Activated CD4-positive, alpha-beta T cell treated with anti-CD3 and anti-CD28 coated beads, Interleukin-2, amount 50 U/mL, for 1 hour (primary cell): ENCODE measurements around the gene RHBDL2.
"Not testable (repeated sequence)": the region's sequence is repeated elsewhere in the genome, so short reads cannot be mapped to it uniquely, and the experiment has no call there.

Experiments
- DNase-seq: peaks from one replicate; pipeline ENCODE4 v3.0.0-alpha.2; 2020

RHBDL2 gene, protein sequence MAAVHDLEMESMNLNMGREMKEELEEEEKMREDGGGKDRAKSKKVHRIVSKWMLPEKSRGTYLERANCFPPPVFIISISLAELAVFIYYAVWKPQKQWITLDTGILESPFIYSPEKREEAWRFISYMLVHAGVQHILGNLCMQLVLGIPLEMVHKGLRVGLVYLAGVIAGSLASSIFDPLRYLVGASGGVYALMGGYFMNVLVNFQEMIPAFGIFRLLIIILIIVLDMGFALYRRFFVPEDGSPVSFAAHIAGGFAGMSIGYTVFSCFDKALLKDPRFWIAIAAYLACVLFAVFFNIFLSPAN

GRCh38 chr1:38941527-38942019, at the start of gene RHBDL2:
RHBDL2 (minus strand) TSS chr1:38941830; CDS start chr1:38919212, 22,618 bp downstream.
- no peak for DNase-seq

DNA sequence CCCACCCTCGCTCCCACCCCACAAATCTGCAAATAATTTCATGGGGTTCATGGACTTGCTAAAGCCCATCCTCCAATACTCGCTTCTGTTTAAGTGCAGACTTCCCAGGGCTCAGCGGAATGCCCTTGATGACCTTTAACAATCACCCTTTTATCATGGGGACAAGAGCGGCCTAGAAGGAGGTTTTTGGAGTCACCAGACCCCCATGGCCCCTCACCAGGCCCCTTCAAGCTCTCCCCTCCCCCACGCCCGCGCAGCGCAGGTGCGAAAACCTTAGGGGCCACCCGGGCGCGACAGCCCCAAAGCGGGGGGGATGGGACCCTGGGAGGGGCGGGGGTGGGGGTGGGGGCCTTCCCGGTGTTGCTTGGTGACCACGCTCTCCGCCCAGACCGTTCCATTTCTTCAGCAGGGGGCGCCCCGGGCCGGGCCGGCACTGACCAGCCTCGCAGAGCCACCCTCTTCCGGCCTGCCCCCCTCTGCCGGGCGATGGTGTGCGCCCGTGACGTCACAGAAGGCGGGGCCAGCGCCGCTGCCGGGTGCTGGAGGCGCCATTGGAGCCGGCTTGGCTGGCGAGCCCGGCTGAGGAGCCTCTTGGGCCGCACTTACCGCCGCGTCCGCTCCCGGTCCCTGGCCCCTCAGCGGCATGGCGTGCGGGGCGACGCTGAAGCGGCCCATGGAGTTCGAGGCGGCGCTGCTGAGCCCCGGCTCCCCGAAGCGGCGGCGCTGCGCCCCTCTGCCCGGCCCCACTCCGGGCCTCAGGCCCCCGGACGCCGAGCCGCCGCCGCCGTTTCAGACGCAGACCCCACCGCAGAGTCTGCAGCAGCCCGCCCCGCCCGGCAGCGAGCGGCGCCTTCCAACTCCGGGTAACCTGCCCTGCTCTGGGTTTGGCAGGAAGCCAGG, 49.4 kb upstream of the RHBDL2 start, which contains the start of gene AKIRIN1:
Gene AKIRIN1 (plus strand): TSS at position 539 of the 900 bp plus-strand sequence. CDS start 105 bp downstream, at position 644.
- peak; percentile 90 for DNase-seq

DNA sequence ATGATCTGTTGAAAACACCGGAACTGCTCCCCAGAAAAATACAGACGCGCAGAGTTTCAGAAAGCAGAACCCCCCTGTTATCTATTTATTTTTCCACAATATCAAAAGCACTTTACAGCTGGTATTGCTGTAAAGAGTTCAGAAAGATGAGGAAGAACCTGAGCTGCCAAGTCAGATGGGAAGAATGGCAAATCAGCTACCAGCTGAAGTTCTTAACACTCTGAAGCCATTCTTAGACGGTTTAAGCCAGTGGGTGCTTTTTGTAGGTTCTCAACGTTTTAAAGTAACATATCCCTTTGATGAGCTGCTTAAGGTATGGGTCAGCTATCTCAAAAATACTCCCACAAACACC, 48.7 kb upstream of the RHBDL2 start:
- no peak for DNase-seq

DNA sequence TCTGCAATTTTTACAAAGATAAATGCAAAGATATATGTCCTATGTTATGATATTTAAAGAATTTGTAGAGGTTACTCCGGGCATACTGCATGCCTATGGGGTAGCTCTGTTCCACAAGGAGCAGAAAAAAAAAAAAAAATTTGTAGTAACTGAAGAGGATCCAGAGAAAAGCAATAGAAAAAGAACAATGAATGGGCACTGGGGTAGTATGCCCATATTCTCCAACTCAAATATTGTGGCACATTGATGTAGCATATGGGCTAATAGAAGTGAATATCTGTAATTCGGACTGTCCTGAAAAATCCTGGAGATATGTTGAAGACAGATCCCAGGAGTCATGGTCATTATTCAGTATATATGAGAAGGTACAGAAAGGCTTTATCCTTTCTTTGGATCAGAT, 48.3 kb upstream of the RHBDL2 start:
- no peak for DNase-seq

DNA sequence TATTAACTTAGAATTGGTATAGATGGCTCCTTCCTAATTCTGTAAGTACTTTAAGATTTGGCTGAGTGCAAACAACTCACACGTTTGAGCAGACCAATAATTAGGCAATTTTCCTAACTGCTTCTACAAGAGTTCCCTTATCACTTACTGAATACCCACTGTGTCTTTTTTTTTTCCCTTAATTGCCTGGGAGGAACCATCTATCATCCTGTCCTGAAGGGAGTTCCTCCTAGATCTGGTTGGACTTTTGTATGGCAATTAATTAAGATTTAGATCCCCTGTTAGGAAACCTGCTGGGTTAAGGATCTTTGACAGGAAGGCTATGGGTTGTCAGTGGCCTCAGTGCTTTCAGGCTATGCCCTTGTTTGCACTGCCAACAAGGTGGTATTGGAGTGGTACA, 37.8 kb upstream of the RHBDL2 start:
- DNase-seq = not testable (repeated sequence)

- DNase-seq = peak; percentile 16
Measured at GRCh38 chr1:38978245-38978542, 36.6 kb upstream of the RHBDL2 start.

- DNase-seq = peak; percentile 59
Measured at GRCh38 chr1:38977399-38978244, 36.0 kb upstream of the RHBDL2 start.

DNA sequence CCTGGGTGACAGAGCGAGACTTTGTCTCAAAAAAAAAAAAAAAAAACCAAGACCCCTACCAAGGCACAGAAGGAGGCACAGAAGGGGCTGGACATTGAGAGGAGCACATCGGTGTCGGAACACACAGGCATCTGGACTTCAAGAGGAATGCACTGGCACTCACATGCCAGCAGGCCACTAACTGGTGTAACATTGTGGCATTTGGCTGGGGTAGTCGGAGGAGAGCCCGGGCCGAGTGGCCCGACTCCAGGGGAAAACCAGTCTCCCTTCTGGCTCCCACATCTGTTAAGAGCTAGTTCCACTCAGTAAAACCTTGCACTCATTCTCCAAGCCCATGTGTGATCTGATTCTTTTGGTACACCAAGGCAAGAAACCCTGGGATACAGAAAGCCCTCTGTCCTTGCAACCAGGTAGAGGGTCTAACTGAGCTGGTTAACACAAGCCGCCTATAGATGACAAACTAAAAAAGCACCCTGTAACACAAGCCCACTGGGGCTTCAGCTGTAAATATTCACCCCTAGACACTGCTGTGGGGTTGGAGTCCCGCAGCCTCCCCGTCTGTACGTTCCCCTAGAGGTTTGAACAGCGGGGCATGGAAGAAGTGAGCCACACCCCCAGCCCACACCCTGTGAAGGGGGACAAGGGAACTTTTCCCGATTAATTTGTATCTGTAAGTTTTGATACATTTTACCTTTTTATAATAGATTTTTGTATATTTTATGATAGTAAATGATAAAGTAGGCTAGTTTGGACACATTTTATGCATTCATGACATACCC, 32.2 kb upstream of the RHBDL2 start:
- no peak for DNase-seq

DNA sequence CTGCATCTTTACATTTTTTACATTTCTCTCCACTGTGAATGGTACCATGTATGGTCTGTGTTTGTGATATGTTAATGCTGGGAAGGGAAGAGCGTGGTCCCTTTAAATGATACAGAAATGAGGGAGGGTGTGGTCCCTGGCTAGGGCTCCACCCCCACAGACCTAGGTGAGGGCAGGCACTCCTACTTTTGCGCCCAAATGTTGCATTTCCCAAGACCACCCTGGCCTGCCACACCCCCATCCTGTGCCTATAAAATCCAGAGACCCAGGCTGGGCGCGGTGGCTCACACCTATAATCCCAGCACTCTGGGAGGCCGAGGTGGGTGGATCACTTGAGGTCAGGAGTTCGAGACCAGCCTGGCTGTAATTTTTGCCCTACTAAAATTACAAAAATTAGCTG, 31.5 kb upstream of the RHBDL2 start:
- DNase-seq = not testable (repeated sequence)

DNA sequence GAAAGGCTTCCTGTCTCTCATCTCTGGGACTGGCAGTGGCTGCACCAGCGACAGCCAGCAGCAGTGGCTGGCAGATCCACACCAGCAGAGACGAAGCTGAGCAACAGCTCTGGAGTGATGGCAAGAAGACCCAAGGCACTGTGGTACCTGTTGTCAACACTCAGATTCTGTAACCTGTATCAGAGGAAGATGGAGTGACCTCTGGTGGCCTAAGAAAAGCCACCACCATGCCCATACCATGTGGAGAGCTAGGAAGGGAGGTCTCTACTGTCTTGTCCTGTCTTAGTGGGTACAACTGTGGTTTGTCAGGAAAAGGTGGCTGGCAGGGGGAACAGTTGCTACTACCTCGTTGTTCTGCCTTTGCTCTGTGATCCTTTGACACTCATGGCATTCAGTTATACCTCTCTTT, 22.5 kb upstream of the RHBDL2 start:
- DNase-seq = no peak

DNA sequence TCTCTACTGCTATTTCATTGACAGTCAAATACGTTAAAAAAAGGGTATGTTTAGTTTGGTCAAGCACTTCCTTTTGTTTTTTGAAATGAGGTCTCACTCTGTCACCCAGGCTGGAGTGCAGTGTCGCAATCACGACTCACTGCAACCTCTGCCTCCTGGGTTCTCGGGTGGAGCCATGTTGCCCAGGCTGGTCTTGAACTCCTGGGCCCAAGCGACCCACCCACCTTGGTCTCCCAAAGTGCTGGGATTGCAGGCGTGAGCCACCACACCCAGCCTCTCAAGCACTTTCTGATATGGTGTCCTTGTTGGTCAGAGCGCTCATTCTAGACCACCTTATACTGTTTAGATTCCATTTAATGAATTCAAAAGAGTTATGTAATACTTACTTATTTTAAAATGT, 20.9 kb upstream of the RHBDL2 start:
- no peak for DNase-seq

- no peak for DNase-seq
Measured at GRCh38 chr1:38962113-38962512, 20.5 kb upstream of the RHBDL2 start.

DNA sequence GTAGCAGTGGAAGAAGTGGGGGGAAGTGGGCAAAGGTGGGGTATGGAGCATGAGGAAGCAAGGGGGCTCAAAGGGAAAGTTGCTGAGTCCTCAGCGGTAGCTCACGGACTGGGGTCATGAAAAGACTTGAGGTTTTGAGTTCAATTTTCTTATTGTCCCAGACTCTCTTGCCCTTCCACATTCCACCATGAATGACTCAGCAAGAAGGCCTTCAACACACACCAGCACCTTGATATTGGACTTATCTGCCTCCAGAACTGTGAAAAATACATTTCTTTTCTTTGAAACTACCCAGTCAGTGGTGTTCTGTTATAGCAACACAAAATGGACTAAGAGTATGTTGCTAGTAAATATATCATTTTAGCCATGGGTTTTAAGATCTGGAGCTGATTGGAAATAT, 17.3 kb upstream of the RHBDL2 start:
- DNase-seq = no peak

DNA sequence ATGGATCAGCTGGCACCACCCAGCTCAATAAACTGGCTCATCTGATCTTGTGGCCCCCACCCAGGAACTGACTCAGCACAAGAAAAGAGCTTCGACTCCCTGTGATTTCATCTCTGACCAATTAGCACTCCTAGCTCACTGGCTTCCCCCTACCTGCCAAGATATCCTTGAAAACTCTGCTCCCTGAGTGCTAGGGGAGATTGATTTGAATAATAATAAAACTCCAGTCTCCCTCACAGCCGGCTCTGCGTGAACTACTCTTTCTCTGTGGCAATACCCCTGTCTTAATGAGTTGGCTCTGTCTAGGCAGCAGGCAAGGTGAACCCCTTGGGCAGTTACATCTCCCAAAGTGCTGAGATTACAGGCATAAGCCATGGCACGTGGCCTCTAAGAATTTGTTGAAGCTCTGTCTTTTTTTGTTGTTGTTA, 11.8 kb upstream of the RHBDL2 start:
- DNase-seq = no peak

DNA sequence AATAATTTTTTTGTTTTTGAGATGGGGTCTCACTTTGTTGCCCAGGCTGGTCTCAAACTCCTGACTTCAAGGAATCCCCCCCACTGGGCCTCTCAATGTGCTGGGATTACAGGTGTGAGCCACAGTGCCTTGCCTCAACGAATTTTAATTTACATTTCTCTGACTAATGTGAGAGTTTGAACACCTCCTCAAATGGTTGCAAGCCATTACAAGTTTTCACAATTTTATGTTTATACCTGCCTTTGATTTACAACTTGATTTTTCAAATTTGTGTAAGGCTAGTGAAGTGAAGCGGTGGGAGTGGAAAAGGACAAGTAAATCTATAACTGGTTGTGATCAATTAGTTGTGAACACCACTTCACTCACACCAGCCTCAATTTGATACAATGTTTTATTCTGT, 8.9 kb upstream of the RHBDL2 start:
- DNase-seq = no peak

GRCh38 chr1:38944547-38944946, 2.9 kb upstream of the RHBDL2 start:
- no peak for DNase-seq

DNA sequence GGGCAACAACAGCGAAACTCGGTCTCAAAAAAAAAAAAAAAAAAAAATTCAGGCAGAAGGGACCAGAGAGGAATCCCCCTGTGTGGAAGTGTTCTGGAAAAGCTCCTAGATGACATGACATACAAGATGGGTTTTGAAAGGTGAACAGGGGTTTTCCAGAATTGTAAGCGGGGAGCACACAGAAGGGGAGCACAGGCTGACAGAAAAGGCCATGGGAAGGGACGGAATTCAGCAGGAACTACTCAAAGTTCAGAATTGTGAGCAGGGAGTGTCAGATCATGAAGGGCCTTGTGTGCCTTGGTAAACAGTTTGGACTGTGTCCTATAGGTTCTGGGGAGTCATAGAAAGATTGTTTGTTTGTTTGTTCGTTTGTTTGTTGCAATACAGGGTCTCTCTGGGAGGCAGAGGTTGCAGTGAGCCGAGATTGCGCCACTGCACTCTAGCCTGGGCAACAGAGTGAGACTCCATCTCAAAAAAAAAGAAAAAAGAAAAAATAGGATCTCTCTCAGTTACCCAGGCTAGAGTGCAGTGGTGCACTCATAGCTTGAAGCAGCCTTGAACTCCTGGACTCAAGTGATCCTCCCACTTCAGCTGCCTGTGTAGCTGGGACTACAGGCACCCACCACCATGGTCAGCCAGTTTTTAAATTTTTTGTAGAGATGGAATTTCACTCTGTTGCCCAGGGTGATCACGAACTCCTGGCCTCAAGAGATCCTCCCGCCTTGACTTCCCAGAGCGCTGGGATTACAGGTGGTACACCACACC, 1.2 kb upstream of the RHBDL2 start:
- no peak for DNase-seq

DNA sequence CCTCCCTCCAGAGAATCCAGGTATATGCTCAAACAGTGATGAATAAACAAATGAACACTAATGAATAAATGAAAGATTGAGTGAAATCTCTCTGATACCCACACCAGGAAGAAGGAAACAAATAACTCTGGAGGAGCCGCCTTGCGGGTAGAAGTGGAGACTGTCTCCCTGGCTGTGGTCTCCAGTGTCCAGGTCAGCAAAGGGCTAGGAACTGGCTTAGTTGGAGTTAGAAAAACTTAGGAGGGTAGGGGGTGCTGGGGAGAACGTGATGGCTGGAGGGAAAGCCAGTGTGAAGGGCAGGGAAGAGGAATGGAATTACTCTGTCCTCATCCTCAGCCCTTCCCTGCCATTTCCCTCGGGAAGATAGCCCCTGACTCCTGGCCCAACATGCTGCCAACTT, 537 bp downstream of the RHBDL2 start:
- no peak for DNase-seq

DNA sequence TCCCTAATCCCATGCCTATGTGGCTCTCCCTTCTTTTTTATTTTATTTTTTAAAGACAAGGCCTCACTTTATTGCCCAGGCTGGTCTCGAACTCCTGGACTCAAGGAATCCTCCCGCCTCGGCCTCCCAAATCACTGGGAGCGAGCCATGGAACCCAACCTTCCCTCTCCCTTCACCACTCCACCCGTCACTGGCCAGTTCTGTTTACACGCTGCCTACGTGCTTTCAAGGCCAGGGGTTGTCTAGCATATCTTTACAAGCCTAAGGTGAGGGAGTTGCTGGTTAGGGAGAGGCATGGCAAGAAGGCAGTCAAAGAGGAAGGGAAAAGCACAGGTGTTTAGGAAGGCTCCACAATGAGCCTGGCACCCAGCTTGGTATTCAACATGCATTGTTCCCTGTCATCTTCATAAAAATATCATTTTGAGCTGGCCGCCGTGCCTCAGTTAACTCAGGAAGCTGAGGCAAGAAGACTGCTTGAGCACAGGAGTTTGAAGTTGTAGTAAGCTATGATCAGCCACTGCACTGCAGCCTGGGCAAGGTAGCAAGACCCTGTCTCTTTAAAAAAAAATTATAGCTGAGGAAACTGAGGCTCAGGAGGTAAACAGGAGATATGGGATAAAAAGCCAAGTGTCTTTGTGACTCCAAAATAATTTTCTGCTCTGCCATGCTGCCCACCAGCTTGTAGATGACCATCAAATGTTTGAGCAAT, 1.1 kb downstream of the RHBDL2 start:
- DNase-seq = no peak

DNA sequence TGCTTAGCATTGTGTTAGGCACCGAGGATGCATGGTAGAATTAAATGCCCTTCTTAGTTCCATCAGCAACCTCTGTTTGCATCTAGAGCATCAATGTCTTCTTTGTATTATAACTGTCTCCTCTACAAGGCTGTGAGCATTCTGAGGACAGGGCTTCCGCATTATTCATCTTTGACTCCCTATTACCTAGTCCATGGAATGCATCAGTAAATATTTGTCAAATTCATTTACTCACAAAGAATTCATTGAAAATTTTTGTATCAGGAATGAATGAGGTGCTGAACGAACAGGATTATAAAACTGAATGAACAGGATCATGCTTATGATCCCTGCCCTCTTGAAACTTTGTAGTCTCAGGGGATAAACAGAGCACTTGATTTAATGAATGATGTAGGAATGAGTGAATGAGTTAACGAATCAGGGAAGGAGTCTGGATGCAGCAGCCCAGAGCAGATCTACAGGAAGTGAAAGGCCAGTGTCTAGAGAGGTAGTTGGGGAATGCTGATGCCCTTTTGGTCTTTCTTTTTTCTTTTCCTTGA, 2.8 kb downstream of the RHBDL2 start:
- DNase-seq = no peak

DNA sequence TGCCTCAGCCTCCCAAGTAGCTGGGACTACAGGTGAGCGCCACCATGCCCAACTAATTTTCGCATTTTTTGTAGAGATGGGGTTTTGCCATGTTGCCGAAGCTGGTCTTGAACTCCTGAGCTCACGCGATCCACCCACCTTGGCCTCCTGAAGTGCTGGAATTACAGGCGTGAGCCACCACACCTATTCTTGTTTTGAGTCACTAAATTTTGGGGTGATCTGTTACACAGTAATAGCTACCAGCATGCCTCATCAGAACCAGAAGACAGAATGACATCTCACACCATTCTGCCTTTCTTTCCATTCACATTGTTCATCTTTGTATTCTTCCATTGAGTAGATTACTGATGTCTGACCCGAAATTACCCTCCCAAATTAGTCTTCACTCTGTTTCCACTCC, 9.1 kb downstream of the RHBDL2 start:
- no peak for DNase-seq
